ENCODE data around the gene SMAP2. TPM values are rescaled to one million over a fixed set of nuclear protein-coding genes. Genes with fewer than 3 reads are reported as not detected.

The SMAP2 gene
- total and polyA plus RNA-seq, 3 experiments from 2014 or later, result 144 to 340 (median 146) TPM

GRCh38 chr1:40383488-40384412, 10.2 kb downstream of the SMAP2 start:
- CTCF ChIA-PET, result interaction anchor here (0.7 to 6.3 kb wide), 9 partner anchors 9 to 240 kb away, joined by 3 to 46 read pairs (median 4); partner anchors contain the start of gene SMAP2
- no peaks in the 10 kb centered on the region for H3K9me3 ChIP-seq (ENCODE audit: low read length)
- Mint-ChIP-seq H3K4me3 (peak overlapping the region; percentile 72 to 90 (median 84)), H3K27ac (peak overlapping the region; percentile 90 to 100 (median 98)), H3K27me3 (no peaks in the 10 kb centered on the region), H3K9me3 (no peaks in the 10 kb centered on the region), H3K4me1 (peaks cover 83 to 96% (median 93%) of the 10 kb centered on the region in 3 donors), H3K36me3 (peaks cover 5 to 34% (median 5%) of the 10 kb centered on the region in 3 donors)
- POLR2A ChIA-PET, result interaction anchor here (8.8 kb wide), 1 partner anchor 10 kb away, joined by 86 read pairs; the partner anchor contains the start of gene SMAP2
- H3K4me1 ChIP-seq (ENCODE audit: insufficient read depth, low read length), result peaks cover 89% of the 10 kb centered on the region
- DNase-seq, result peak in 1 of 5 donors; percentile 13
- H3K27ac ChIP-seq (ENCODE audit: low read depth, low read length), result peak overlapping the region; percentile 95
- H3K4me3 ChIP-seq (ENCODE audit: low read length), result peak overlapping the region; percentile 40
- H3K27me3 ChIP-seq (ENCODE audit: insufficient read depth, low read length, poor library complexity, severe bottlenecking), result no peaks in the 10 kb centered on the region
- no peaks in the 10 kb centered on the region for H3K36me3 ChIP-seq (ENCODE audit: insufficient read depth, low read length)

GRCh38 chr1:40384413-40384762, 10.9 kb downstream of the SMAP2 start:
- Mint-ChIP-seq H3K4me3 (peak overlapping the region; percentile 72 to 90 (median 84)), H3K36me3 (peaks cover 9 to 37% (median 9%) of the 10 kb centered on the region in 3 donors), H3K27ac (peak overlapping the region; percentile 90 to 100 (median 98)), H3K9me3 (no peaks in the 10 kb centered on the region), H3K4me1 (peaks cover 87 to 96% (median 94%) of the 10 kb centered on the region in 3 donors), H3K27me3 (no peaks in the 10 kb centered on the region)
- DNase-seq, result no peak
- Histone ChIP-seq H3K4me1 (ENCODE audit: insufficient read depth, low read length) (peaks cover 89% of the 10 kb centered on the region), H3K27me3 (ENCODE audit: insufficient read depth, low read length, poor library complexity, severe bottlenecking) (no peaks in the 10 kb centered on the region), H3K27ac (ENCODE audit: low read depth, low read length) (peak overlapping the region; percentile 95), H3K36me3 (ENCODE audit: insufficient read depth, low read length) (peaks cover 4% of the 10 kb centered on the region), H3K9me3 (ENCODE audit: low read length) (no peaks in the 10 kb centered on the region), H3K4me3 (ENCODE audit: low read length) (peak overlapping the region; percentile 40)
- ChIA-PET CTCF (interaction anchor here (0.6 to 6.3 kb wide), 10 partner anchors 9 to 240 kb away, joined by 3 to 46 read pairs (median 4); partner anchors contain the start of gene SMAP2), POLR2A (interaction anchor here (8.8 kb wide), 1 partner anchor 10 kb away, joined by 86 read pairs; the partner anchor contains the start of gene SMAP2)

- peak overlapping the region; percentile 95 for H3K27ac ChIP-seq (ENCODE audit: low read depth, low read length)
- H3K4me3 ChIP-seq (ENCODE audit: low read length), result peak overlapping the region; percentile 40
- peak overlapping the region; percentile 72 to 90 (median 84) for H3K4me3 Mint-ChIP-seq
- H3K9me3 ChIP-seq (ENCODE audit: low read length), result no peaks in the 10 kb centered on the region
- DNase-seq, result no peak
- H3K36me3 ChIP-seq (ENCODE audit: insufficient read depth, low read length), result peaks cover 4% of the 10 kb centered on the region
- ChIA-PET CTCF (interaction anchor here (0.6 to 6.3 kb wide), 9 partner anchors 11 to 241 kb away, joined by 3 to 46 read pairs (median 6); partner anchors contain the start of gene SMAP2), POLR2A (interaction anchor here (0.6 to 8.8 kb wide), 4 partner anchors 11 to 345 kb away, joined by 3 to 86 read pairs (median 4); partner anchors contain the start of gene SMAP2)
- no peaks in the 10 kb centered on the region for H3K27me3 ChIP-seq (ENCODE audit: insufficient read depth, low read length, poor library complexity, severe bottlenecking)
- H3K27ac Mint-ChIP-seq, result peak overlapping the region; percentile 90 to 100 (median 98)
- no peaks in the 10 kb centered on the region for H3K9me3 Mint-ChIP-seq
- H3K27me3 Mint-ChIP-seq, result no peaks in the 10 kb centered on the region
- peaks cover 89% of the 10 kb centered on the region for H3K4me1 ChIP-seq (ENCODE audit: insufficient read depth, low read length)
- peaks cover 87 to 96% (median 95%) of the 10 kb centered on the region in 3 donors for H3K4me1 Mint-ChIP-seq
- peaks cover 9 to 38% (median 9%) of the 10 kb centered on the region in 3 donors for H3K36me3 Mint-ChIP-seq
Measured at GRCh38 chr1:40384887-40385286, 11.4 kb downstream of the SMAP2 start.

GRCh38 chr1:40385437-40386358, 12.2 kb downstream of the SMAP2 start:
- H3K4me1 Mint-ChIP-seq, result peaks cover 89 to 96% (median 95%) of the 10 kb centered on the region in 3 donors
- Histone ChIP-seq H3K9me3 (ENCODE audit: low read length) (no peaks in the 10 kb centered on the region), H3K36me3 (ENCODE audit: insufficient read depth, low read length) (peaks cover 4% of the 10 kb centered on the region), H3K27ac (ENCODE audit: low read depth, low read length) (peak overlapping the region; percentile 95), H3K4me3 (ENCODE audit: low read length) (peak overlapping the region; percentile 63), H3K27me3 (ENCODE audit: insufficient read depth, low read length, poor library complexity, severe bottlenecking) (no peaks in the 10 kb centered on the region), H3K4me1 (ENCODE audit: insufficient read depth, low read length) (peaks cover 89% of the 10 kb centered on the region)
- H3K36me3 Mint-ChIP-seq, result peaks cover 9 to 39% (median 9%) of the 10 kb centered on the region in 3 donors
- no peaks in the 10 kb centered on the region for H3K9me3 Mint-ChIP-seq
- ChIA-PET POLR2A (interaction anchor here (0.6 to 8.8 kb wide), 10 partner anchors 10 to 346 kb away, joined by 3 to 86 read pairs (median 3); partner anchors contain the start of gene SMAP2), CTCF (interaction anchor here (1.4 to 6.3 kb wide), 10 partner anchors 10 to 241 kb away, joined by 3 to 46 read pairs (median 9); partner anchors contain the start of gene SMAP2)
- peak overlapping the region; percentile 90 to 100 (median 98) for H3K27ac Mint-ChIP-seq
- peak overlapping the region; percentile 72 to 90 (median 84) for H3K4me3 Mint-ChIP-seq
- H3K27me3 Mint-ChIP-seq, result no peaks in the 10 kb centered on the region
- DNase-seq, result peak; percentile 38 to 93 (median 81)

- Histone ChIP-seq H3K27ac (ENCODE audit: low read depth, low read length) (peak overlapping the region; percentile 95), H3K4me1 (ENCODE audit: insufficient read depth, low read length) (peaks cover 89% of the 10 kb centered on the region), H3K9me3 (ENCODE audit: low read length) (no peaks in the 10 kb centered on the region), H3K36me3 (ENCODE audit: insufficient read depth, low read length) (peaks cover 4% of the 10 kb centered on the region), H3K4me3 (ENCODE audit: low read length) (peak overlapping the region; percentile 63), H3K27me3 (ENCODE audit: insufficient read depth, low read length, poor library complexity, severe bottlenecking) (no peaks in the 10 kb centered on the region)
- peak overlapping the region; percentile 90 to 100 (median 98) for H3K27ac Mint-ChIP-seq
- H3K9me3 Mint-ChIP-seq, result no peaks in the 10 kb centered on the region
- CTCF ChIA-PET, result interaction anchor here (1.4 to 6.3 kb wide), 7 partner anchors 12 to 242 kb away, joined by 5 to 46 read pairs (median 11); partner anchors contain the start of gene SMAP2
- H3K4me3 Mint-ChIP-seq, result peak overlapping the region; percentile 72 to 90 (median 84)
- peaks cover 89 to 96% (median 95%) of the 10 kb centered on the region in 3 donors for H3K4me1 Mint-ChIP-seq
- no peaks in the 10 kb centered on the region for H3K27me3 Mint-ChIP-seq
- no peak for DNase-seq
- H3K36me3 Mint-ChIP-seq, result peaks cover 9 to 42% (median 9%) of the 10 kb centered on the region in 3 donors
- POLR2A ChIA-PET, result interaction anchor here (0.7 to 8.8 kb wide), 6 partner anchors 9 to 71 kb away, joined by 3 to 86 read pairs (median 4); partner anchors contain the start of gene SMAP2
Measured at GRCh38 chr1:40386359-40386723, 12.8 kb downstream of the SMAP2 start.

- H3K36me3 ChIP-seq (ENCODE audit: insufficient read depth, low read length), result peaks cover 4% of the 10 kb centered on the region
- peak overlapping the region; percentile 95 for H3K27ac ChIP-seq (ENCODE audit: low read depth, low read length)
- peak overlapping the region; percentile 90 to 100 (median 98) for H3K27ac Mint-ChIP-seq
- H3K9me3 Mint-ChIP-seq, result no peaks in the 10 kb centered on the region
- peaks cover 90% of the 10 kb centered on the region for H3K4me1 ChIP-seq (ENCODE audit: insufficient read depth, low read length)
- ChIA-PET CTCF (interaction anchor here (1.7 to 6.3 kb wide), 8 partner anchors 11 to 242 kb away, joined by 4 to 46 read pairs (median 9); partner anchors contain the start of gene SMAP2), POLR2A (interaction anchor here (0.6 to 8.8 kb wide), 8 partner anchors 9 to 1409 kb away, joined by 3 to 86 read pairs (median 6); partner anchors contain the start of gene SMAP2)
- no peaks in the 10 kb centered on the region for H3K9me3 ChIP-seq (ENCODE audit: low read length)
- peaks cover 9 to 41% (median 9%) of the 10 kb centered on the region in 3 donors for H3K36me3 Mint-ChIP-seq
- peaks cover 89 to 96% (median 95%) of the 10 kb centered on the region in 3 donors for H3K4me1 Mint-ChIP-seq
- no peak for DNase-seq
- no peaks in the 10 kb centered on the region for H3K27me3 ChIP-seq (ENCODE audit: insufficient read depth, low read length, poor library complexity, severe bottlenecking)
- H3K27me3 Mint-ChIP-seq, result no peaks in the 10 kb centered on the region
- H3K4me3 Mint-ChIP-seq, result peak overlapping the region; percentile 20 to 87 (median 81)
- peak overlapping the region; percentile 63 for H3K4me3 ChIP-seq (ENCODE audit: low read length)
Measured at GRCh38 chr1:40386796-40387195, 13.3 kb downstream of the SMAP2 start.

All from CD8-positive, alpha-beta memory T cell (primary cell).